GM12864 (cell line): ENCODE measurements around the gene CDK4.

ENCODE experiments used
- DNase-seq: peaks from one replicate; pipeline ENCODE4 v3.0.0-alpha.2; 2011; ENCODE audit warnings: low read depth
- H3K4me3 ChIP-seq: 2 replicates; pipeline ENCODE4 v1.5.1; 2011; ENCODE audit warnings: mild to moderate bottlenecking, low read depth, low read length, control low read depth
- TF ChIP-seq, protein P1 (sequence below): IDR thresholded peaks from 2 replicates; pipeline ENCODE4 v1.5.1; 2011; ENCODE audit warnings: low read depth, mild to moderate bottlenecking, moderate library complexity, low read length, control low read depth, inconsistent platforms; ENCODE audit errors: missing control alignments

The CDK4 gene

DNA sequence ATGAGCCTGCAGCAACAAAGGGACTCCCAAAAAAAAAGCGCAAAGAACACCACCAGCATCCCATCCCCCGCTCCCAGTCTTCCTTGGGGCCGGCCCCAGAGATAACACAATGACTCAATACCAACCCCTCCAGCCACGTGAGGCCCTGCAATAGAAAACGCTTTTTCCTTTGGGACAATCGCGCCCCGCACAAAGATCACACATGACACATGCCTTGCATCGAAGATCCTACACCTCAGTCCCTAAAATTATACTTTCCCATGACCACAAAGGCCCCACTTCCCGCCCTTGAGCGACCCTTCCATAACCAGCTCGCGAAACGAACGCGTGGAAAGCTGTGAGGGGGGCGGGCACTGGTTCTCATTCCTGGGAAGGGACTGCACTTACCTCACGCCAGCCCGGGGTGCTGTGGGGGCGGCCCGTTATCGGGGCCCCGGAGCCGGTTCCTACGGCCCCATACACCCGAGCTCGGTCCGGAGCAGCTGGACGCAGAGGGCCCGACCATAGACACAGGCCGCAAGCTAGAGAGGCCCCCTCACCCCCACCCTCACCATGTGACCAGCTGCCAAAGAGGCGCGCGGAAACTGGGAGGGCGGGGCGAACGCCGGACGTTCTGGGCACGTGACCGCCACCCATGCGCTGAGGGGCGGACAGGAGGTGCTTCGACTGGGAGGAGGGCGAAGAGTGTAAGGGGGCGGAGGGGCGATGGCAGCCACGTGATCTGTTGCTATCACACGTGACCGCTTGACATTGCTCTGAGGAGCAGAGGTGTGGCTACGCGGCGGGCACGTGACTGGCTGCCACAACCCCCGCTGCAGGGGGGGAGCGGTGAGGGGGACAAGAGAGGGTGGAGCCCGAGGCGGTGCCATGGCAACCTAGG is at the start of gene CDK4:
Gene CDK4, minus strand, starts transcription at position 523 of the 880 bp plus-strand sequence. CDS start 593 bp downstream, outside the sequence.
- H3K4me3 ChIP-seq: peak within 1 kb of the TSS; percentile 90
- peak; percentile 99 for DNase-seq
- TF ChIP-seq, protein P1, sequence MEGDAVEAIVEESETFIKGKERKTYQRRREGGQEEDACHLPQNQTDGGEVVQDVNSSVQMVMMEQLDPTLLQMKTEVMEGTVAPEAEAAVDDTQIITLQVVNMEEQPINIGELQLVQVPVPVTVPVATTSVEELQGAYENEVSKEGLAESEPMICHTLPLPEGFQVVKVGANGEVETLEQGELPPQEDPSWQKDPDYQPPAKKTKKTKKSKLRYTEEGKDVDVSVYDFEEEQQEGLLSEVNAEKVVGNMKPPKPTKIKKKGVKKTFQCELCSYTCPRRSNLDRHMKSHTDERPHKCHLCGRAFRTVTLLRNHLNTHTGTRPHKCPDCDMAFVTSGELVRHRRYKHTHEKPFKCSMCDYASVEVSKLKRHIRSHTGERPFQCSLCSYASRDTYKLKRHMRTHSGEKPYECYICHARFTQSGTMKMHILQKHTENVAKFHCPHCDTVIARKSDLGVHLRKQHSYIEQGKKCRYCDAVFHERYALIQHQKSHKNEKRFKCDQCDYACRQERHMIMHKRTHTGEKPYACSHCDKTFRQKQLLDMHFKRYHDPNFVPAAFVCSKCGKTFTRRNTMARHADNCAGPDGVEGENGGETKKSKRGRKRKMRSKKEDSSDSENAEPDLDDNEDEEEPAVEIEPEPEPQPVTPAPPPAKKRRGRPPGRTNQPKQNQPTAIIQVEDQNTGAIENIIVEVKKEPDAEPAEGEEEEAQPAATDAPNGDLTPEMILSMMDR: no peak

DNA sequence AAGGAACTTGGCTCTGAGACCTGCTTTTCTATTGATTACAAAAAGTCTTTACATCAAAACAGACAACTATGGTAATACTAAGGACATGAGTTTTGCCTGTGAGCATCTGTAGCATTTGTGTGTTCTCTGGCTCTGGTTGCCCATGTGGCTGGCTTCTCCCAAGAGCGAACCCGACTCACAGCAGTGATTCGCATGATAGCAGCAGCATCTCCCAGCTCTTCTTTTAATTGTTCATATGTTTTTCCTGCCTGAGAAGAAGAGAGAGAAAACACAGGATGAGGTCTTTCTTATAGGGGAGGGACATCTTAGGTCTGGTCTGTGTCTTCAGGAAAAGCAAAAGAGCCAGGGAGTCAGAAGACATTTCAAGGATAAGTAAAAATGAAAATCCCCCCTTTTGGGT is 48.9 kb upstream of the CDK4 start:
- DNase-seq: no peak
- TF ChIP-seq, protein P1: no peak
- H3K4me3 ChIP-seq: no peak overlapping the region

DNA sequence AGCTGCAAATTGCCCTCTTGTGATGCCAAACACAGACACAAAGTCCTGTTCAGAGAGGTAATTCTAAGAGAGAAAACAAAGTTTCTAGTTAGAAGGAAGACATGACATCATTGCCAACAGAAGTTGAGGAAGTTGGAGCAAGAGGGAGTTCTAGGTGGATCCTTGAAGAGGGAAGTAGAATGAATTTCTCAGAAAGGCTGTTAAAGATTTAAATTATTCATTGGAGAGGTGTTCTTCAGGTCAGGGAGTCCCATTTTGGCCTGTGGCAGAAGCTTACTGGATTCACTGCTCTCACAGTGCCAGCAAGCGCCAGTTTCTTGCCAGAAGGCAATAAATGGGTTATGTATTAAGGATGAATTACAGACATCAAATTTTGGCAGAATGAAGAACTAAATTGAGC is 45.8 kb upstream of the CDK4 start:
- no peak for DNase-seq
- H3K4me3 ChIP-seq: no peak overlapping the region
- TF ChIP-seq, protein P1: no peak

DNA sequence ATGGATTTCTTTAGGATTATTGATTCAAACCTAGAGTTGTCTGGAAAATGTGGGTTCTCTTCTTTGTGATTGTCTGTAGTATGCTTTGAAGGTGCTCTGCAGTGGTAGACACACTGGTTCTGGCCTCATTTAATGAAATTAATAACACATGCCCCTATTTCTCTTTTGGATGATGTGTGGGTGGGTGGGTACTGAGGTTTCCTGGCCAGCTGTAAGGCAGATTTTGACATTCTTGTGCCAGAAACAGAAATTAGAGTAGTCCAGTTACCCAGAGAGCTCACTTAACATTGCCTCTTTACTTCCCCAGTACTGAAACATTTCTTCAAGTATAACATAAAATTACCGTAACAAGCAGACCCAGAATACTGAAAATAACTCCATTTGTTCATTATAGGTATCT is 44.9 kb upstream of the CDK4 start:
- DNase-seq: no peak
- H3K4me3 ChIP-seq: no peak overlapping the region
- TF ChIP-seq, protein P1: no peak

DNA sequence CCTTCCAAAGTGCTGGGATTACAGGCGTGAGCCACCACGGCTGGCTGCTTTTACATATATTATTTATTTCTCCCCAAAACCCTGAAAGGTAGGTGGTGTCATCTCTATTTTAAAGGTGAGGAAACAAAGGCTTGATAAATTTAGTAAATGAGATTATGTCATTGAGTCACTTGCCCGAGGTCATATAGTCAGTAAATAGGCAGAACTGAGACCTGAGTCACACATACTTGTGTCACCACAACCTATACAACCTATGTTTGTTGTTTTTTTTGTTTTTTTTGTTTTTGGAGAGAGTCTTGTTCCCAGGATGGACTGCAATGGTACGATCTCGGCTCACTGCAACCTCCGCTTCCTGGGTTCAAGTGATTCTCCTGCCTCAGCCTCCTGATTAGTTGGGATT is 43.2 kb upstream of the CDK4 start:
- no peak for DNase-seq
- no peak overlapping the region for H3K4me3 ChIP-seq
- TF ChIP-seq, protein P1: no peak

DNA sequence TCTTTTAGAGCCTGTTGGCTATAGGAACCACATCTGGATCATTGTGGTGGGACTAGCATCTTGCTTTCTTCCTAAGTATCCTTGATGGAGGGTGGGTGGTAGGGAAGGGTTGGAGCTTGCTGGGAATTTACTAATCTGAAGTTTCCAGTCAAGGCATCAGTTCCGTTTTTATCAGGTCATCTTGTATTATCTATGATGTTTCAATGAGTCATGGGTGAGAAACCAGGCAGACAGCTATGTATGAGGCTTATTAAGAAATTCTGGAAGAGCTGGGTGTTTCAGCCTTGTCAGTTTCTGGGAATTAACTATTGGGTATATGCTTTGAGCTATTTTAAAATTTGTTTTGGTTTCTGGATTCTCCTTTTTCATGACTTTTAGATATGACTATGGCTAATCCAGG is 41.8 kb upstream of the CDK4 start:
- TF ChIP-seq, protein P1: no peak
- H3K4me3 ChIP-seq: no peak overlapping the region
- DNase-seq: no peak

DNA sequence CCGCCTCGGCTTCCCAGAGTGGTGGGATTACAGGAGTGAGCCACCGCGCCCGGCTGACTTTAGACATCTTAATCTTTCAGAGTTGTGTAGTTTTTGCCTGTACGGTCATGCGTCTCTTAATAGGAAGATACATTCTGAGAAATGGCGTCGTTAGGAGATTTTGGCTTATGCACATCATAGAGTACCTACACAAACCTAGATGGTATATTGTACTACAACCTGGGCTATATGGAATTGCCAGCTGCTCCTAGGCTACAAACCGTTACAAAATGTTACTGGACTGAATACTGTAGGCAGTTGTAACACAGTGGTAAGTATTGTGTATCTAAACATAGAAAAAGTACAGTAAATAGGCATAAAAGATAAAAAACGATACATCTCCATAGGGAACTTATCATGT is 31.8 kb upstream of the CDK4 start:
- no peak for DNase-seq
- TF ChIP-seq, protein P1: no peak
- no peak overlapping the region; the same call in 1 of the 2 replicates for H3K4me3 ChIP-seq
